ENCODE results near the gene MLXIP.

MLXIP gene

GRCh38 chr12:122029620-122030423 lies 48.7 kb upstream of the MLXIP start:
- Histone ChIP-seq H3F3A (ENCODE audit: insufficient read depth) (peaks cover 67% of the 10 kb centered on the region), H3K9ac (ENCODE audit: low read length) (peak overlapping the region; percentile 68), H3K79me2 (ENCODE audit: insufficient read depth, low read length) (peaks cover 97% of the 10 kb centered on the region), H4K20me1 (ENCODE audit: low read depth, low read length) (peaks cover 4% of the 10 kb centered on the region; the same call in 1 of the 2 replicates), H3K9me3 (ENCODE audit: insufficient read depth, low read length) (no peaks in the 10 kb centered on the region), H3K27me3 (ENCODE audit: low read length) (no peaks in the 10 kb centered on the region), H3K27ac (ENCODE audit: low read depth, low read length) (peak overlapping the region; percentile 100), H3K9me2 (replicated peaks; ENCODE audit: insufficient read depth, low read length) (no peaks in the 10 kb centered on the region), H3K4me3 (ENCODE audit: insufficient read depth, low read length, poor library complexity, severe bottlenecking) (peak overlapping the region; percentile 24), H3K36me3 (ENCODE audit: low read length) (peaks cover 18% of the 10 kb centered on the region), H3K4me2 (ENCODE audit: low read depth, low read length, poor library complexity, severe bottlenecking) (peak overlapping the region; percentile 99), H2AFZ (ENCODE audit: low read depth, low read length, severe bottlenecking) (no peak overlapping the region)
- TF ChIP-seq, protein P1, sequence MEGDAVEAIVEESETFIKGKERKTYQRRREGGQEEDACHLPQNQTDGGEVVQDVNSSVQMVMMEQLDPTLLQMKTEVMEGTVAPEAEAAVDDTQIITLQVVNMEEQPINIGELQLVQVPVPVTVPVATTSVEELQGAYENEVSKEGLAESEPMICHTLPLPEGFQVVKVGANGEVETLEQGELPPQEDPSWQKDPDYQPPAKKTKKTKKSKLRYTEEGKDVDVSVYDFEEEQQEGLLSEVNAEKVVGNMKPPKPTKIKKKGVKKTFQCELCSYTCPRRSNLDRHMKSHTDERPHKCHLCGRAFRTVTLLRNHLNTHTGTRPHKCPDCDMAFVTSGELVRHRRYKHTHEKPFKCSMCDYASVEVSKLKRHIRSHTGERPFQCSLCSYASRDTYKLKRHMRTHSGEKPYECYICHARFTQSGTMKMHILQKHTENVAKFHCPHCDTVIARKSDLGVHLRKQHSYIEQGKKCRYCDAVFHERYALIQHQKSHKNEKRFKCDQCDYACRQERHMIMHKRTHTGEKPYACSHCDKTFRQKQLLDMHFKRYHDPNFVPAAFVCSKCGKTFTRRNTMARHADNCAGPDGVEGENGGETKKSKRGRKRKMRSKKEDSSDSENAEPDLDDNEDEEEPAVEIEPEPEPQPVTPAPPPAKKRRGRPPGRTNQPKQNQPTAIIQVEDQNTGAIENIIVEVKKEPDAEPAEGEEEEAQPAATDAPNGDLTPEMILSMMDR (IDR thresholded peaks at IDR 0.05; ENCODE audit: insufficient read depth, low read length, poor library complexity, severe bottlenecking), result no peak
- no peak for TF ChIP-seq EZH2phosphoT487 (conservative IDR thresholded peaks at IDR 0.05; ENCODE audit: low read length)

DNA sequence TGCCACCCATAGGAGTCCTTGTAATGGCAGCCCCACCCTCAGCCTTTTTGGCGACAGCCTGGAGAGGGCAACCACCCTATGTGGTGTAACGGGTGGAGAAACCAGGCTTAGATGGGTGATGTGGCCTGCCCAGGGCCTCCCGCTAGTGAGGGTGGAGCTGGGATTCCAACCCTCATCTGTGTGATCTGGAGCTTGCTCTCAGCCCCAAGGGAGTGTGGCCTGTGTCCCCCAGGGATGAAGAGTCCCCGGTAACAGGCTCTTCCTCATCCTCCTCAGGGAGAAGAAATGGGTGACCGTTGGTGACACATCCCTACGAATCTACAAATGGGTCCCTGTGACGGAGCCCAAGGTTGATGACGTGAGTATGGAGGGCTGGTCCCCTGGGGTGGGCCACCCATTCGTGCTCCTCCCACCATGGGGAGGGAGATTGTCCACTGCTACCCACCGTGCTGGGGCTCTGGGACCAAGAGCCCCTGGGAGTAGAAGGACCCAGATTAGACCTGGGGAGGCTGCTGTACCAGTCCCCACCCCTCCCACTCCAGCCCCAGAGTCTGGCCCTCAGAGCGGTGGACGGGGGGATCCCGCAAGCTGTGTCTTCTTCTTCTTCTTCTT lies 48.0 kb upstream of the MLXIP start:
- TF ChIP-seq, protein P1 (IDR thresholded peaks at IDR 0.05; ENCODE audit: insufficient read depth, low read length, poor library complexity, severe bottlenecking), result no peak
- no peak for TF ChIP-seq EZH2phosphoT487 (conservative IDR thresholded peaks at IDR 0.05; ENCODE audit: low read length)
- H3K9ac ChIP-seq (ENCODE audit: low read length), result peak overlapping the region; percentile 68
- no peaks in the 10 kb centered on the region for H3K9me2 ChIP-seq (replicated peaks; ENCODE audit: insufficient read depth, low read length)
- H2AFZ ChIP-seq (ENCODE audit: low read depth, low read length, severe bottlenecking), result no peak overlapping the region
- H3K79me2 ChIP-seq (ENCODE audit: insufficient read depth, low read length), result peaks cover 98% of the 10 kb centered on the region
- H3K4me2 ChIP-seq (ENCODE audit: low read depth, low read length, poor library complexity, severe bottlenecking), result peak overlapping the region; percentile 99
- peak overlapping the region; percentile 100 for H3K27ac ChIP-seq (ENCODE audit: low read depth, low read length)
- H3F3A ChIP-seq (ENCODE audit: insufficient read depth), result peaks cover 62% of the 10 kb centered on the region
- H4K20me1 ChIP-seq (ENCODE audit: low read depth, low read length), result peaks cover 4% of the 10 kb centered on the region; the same call in 1 of the 2 replicates
- H3K9me3 ChIP-seq (ENCODE audit: insufficient read depth, low read length), result no peaks in the 10 kb centered on the region
- H3K4me3 ChIP-seq (ENCODE audit: insufficient read depth, low read length, poor library complexity, severe bottlenecking), result peak overlapping the region; percentile 24
- H3K36me3 ChIP-seq (ENCODE audit: low read length), result peaks cover 22% of the 10 kb centered on the region
- no peaks in the 10 kb centered on the region for H3K27me3 ChIP-seq (ENCODE audit: low read length)

- no peak overlapping the region for H2AFZ ChIP-seq (ENCODE audit: low read depth, low read length, severe bottlenecking)
- no peak overlapping the region for H3K4me3 ChIP-seq (ENCODE audit: insufficient read depth, low read length, poor library complexity, severe bottlenecking)
- H3K36me3 ChIP-seq (ENCODE audit: low read length), result peaks cover 32% of the 10 kb centered on the region
- peaks cover 98% of the 10 kb centered on the region for H3K79me2 ChIP-seq (ENCODE audit: insufficient read depth, low read length)
- H3K4me2 ChIP-seq (ENCODE audit: low read depth, low read length, poor library complexity, severe bottlenecking), result peak overlapping the region; percentile 19
- no peak for TF ChIP-seq EZH2phosphoT487 (conservative IDR thresholded peaks at IDR 0.05; ENCODE audit: low read length)
- TF ChIP-seq, protein P1 (IDR thresholded peaks at IDR 0.05; ENCODE audit: insufficient read depth, low read length, poor library complexity, severe bottlenecking), result no peak
- H3F3A ChIP-seq (ENCODE audit: insufficient read depth), result peaks cover 52% of the 10 kb centered on the region
- H4K20me1 ChIP-seq (ENCODE audit: low read depth, low read length), result peaks cover 4% of the 10 kb centered on the region; the same call in 1 of the 2 replicates
- no peaks in the 10 kb centered on the region for H3K9me3 ChIP-seq (ENCODE audit: insufficient read depth, low read length)
- peak overlapping the region; percentile 100 for H3K27ac ChIP-seq (ENCODE audit: low read depth, low read length)
- H3K9ac ChIP-seq (ENCODE audit: low read length), result peak overlapping the region; percentile 68; the same call in 1 of the 2 replicates
- H3K9me2 ChIP-seq (replicated peaks; ENCODE audit: insufficient read depth, low read length), result no peaks in the 10 kb centered on the region
- no peaks in the 10 kb centered on the region for H3K27me3 ChIP-seq (ENCODE audit: low read length)
Observed at GRCh38 chr12:122031342-122032216, 47.0 kb upstream of the MLXIP start.
